GM18511 (cell line): Measurements from ENCODE around the gene ACSL6.

Source experiments
- ATAC-seq: cut with Tn5 transposase; IDR thresholded peaks from one replicate; pipeline ENCODE4 v1.9.1; 2021; ENCODE audit warnings: mild to moderate bottlenecking, moderate library complexity; ENCODE audit not compliant: unreplicated experiment

The ACSL6 gene

DNA sequence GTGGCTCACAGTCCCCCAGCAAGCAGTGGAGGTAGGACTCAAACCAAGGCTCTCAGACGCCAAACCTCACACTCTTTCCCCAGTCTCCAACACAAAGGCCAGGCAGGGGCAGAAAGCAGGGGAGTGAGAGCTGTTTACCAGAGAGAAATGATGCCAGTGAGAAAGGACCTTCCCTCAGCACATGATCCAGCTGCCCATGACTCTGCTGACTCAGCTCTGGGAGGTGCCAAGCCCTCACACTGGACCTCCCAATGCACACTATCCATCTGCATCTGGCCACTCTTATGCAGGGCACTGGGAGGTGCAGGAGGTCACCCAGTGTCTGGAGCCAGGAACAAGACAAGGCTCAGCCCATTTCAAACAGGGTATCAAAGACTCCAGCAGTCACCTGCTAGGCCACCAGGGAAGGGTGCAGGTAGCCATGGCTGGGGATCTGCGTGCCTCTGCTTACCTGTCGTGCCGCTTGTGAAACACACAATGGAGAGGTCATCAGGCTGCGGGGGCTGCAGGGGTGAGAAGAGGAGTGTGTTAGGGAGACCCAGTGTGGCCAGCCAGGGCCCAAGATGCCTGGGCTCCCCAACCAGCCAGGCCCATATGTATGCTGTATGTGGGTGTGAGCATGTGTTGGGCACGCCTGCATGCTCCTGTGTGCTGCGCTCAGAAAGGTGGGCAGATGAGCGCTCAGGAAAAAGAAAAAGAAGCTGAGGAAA is 26.3 kb downstream of the ACSL6 start:
- ATAC-seq, result no peak

DNA sequence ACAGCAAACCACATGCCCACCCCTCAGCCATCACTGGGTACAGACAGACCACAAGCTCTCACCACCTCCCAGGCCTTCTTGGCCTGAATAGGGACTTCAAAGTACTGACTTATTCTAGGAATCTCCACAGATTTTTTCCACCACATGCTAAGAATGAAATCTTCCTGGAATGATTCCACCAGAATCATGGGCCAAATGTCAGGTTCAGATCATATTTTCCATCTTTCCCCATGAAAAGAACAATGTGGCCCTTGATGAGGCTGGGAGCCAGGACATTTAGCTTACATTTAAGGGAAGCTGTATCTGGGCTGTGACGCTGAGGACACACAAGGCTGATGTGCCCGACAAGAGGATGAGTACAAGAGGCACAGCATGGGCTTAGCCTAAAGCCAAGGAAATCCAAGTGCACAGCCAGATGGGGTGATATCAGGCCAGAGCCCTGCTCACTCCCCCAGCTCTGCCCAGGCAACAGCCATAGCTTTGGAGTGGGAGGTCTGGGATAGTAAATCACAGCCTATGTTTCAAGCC is 28.1 kb downstream of the ACSL6 start:
- ATAC-seq, result no peak

DNA sequence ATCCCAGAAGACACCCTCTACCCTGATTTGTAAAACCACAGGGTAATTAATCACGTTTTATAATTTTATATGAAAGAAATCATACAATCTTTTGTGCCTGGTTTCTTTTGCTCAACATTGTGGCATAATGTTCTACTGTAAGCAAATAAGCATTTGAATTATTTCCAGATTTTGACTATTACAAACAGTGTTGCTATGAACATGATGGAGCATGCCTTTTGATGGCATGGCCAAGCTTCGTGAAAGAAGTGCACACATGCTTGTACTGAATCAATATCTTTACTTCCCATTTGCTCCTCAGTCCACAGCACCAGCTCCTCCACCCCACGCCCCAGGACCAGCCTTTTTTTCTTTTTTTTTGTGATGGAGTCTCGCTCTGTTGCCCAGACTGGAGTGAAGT is 29.9 kb downstream of the ACSL6 start:
- no peak for ATAC-seq

DNA sequence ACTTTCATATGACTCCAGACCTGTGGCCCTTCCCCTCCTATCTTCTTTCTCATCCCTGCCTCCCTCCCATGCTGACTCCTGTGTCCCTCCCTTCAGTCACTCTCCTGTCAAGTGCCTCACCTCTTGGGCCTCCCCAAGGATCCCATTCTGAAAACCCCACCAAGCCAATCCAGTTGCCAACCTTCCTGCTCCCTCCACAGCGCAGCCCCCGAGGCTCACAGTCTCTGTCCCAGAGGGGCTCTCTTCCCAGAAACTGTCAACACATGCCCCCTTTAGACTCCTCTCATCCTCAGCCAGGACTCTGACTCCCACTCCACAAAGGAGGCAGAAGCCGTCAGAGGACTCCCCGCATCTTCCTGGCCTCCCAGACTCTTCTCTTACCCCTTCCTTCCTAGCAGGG is 30.8 kb downstream of the ACSL6 start:
- ATAC-seq, result no peak

DNA sequence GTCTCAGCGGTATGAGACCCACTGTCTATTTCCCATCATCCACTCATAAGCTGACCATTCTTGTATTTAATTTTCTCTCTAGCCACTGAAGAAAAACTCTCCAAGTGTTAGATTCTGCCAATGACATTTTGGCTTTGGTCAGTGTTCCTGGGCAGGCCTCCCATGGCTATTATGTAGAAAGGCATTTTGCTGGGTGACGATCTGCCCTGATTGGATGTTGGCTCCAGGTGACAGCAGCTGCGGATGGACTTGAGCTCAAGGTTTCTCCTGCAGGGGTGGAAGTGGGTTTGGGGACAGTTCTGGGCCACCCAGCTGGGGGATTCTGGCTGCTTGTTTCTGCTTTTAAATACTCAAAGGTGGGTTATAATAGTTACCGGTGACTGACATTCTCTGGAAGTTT is 31.6 kb downstream of the ACSL6 start:
- no peak for ATAC-seq

DNA sequence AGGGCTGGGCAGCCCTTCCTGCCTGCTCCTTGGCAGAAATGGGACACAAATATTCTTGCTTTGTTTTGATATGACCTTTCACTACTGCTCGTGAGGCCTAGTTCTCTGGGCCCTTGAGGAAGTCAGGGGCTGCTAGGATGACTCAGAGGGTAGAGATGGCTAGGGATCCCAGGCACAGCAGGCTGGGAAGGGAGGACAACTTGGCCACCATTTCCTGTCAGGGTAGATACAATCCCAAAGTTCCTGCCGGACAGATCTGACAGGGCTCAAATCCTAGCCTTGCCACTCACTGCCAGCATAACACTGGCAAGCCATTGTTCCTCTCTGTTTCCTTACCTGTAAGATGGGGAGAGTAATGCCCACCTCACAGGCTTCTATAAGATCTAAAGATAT is 34.2 kb downstream of the ACSL6 start:
- ATAC-seq, result no peak

DNA sequence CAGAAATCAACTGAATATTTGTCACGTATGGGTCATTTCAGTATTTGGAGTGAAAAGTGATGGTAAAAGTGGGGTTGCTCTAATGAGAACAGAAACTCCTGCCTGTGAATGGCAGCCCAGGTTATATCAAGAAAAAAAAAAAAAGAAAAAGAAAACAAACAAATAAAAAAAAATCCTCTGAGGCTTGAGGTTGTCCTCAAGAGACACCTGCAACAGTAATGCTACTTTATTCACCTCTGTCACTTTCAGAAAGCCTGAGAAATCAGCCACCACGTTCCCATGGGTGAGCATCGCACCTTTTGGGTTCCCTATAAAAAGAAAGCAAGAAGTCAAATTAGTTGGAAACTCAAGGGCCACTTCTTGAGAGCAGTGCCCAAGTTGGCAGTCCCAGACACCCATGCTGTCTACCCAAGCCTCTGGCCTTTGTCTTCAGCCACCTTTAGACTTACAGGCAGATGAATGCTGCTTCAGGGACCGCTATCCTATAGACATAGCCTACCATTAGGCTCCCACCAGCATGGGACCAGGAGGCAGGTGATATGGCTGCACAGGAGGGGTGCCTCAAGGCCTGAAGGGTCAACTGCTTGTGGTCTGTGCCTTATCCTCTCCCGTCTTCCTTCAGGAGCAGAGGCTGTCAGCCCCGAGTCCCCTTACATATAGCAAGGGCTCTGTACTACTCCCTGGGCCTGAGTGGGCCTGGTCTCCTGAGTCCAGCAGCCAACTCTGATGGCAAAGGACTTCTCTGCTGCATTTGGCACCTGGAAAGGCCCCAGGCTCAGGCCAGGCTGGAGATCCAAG is 34.8 kb downstream of the ACSL6 start:
- ATAC-seq, result no peak

DNA sequence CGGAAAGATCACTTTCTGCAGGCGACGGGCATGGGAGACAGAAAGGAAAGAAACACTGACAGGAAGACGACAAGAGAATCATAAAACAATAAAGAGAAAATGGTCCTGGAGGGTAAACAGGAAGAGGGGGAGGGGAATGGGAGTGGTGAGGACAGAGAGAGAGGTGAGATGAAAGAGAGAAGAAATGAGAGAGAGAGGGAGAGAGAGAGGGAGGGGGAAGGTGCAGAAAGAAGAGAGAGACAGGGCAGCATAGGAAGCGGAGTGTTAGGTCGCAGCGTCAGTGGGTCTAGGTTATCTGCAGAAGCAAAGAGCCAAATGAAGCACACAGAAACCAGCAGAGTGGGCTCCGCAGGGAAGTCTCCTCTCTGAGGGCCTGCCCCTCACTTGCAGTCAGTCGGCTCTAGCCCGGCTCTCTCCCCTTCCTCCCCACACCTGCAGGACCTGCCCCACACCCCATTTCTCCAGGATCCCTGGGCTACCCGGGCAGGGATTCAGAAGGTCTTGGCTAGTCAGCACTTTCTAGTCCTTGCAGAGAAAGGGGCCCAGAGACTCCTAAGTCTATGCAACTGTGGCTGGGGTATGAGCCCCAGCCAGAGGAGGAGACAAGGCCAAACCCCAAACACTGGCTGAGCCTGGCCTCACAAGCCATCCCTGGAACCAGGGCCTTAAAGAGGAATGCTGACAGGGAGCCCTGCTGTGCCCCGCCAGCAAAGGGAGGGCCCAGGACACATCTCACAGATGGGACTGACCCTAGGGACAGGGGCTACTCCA is 36.3 kb downstream of the ACSL6 start:
- ATAC-seq, result no peak

DNA sequence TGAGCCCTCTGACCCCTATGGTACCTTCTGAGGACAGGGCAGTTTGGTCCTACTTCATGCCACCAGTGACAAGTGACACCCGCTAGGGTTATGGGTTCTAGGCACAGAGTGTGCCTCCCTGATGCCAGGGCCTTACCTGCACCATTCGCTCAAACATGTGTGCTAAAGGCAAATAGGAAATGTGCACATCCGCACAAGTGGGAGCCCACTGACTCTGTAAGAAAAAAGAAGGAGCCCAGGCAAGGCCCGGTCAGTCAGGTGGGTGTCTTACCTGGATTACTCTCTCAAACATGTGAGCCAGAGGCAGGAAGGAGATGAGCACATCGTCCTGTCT is 36.9 kb downstream of the ACSL6 start:
- no peak for ATAC-seq

DNA sequence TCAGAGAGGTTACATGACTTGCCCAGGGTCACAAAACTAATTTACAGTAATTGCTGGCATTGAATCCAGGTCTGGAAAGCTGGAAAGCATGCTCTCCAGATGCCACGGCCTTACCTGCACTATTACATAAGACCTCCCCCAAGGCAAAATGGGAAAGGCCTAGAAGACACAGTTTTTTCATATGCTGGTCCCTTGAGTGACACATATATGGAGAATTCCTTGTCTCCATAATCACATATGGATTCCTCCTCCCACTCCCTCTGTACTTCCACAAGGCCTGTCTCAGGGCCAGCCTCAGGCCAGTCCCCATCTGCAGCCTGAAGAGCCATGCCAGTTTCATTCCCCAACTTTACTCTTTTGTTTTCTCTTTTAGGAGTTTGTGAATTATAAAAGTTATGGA is 37.4 kb downstream of the ACSL6 start:
- ATAC-seq, result no peak

DNA sequence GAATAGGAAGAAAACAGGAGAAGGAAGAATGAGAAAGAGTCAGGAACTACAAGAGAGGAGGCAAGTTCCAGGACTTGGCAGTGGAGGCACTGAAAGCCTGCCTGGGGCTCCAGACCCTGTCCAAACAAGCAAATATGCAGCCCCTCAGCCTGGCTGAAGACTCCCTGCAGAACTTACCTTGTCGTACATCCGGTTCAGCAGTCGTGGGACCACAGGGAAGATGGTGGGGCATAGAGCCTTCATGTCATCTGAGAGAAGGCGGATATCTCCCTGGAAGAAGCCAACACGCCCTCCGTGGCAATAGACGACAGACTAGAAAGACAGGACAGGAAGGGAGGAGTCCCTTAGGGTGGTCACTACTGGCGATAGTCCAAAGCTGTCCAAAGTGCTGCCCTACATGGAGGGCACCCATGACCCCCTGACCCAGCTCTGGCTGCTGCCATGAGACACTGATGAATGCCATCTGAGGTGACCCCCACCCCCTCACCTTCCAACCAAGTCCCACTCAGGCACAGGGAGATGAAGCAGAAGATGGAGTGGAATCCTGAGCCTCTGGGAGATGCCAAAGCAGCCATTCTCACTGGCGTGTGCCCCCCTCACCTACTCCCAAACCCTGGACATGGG is 38.3 kb downstream of the ACSL6 start:
- no peak for ATAC-seq

DNA sequence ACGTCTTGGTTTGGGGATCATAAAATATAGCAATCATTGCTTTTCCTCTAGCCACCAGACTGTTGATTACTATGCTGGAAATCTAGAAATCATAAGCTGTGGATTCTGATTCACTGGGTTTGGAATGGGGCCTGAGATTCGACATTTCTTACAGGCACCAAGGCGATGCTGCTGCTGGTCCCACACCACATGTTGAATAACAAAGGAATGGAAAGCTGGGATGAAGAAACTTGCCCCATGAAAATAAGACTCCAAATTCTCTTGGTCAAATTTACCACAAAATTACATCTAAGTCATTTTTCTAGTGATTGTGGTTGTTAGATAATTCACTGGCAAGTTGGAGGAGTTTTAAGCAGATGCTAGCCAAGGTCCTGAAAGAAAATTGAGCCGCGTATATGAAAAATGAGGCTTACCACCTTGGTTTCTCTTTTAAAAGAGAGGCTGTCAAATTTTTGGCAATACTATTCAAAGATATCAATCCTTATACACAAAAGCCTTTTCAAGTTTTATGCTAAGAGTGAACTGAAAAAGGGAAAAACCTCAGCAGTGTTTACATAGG is 43.0 kb downstream of the ACSL6 start:
- no peak for ATAC-seq

DNA sequence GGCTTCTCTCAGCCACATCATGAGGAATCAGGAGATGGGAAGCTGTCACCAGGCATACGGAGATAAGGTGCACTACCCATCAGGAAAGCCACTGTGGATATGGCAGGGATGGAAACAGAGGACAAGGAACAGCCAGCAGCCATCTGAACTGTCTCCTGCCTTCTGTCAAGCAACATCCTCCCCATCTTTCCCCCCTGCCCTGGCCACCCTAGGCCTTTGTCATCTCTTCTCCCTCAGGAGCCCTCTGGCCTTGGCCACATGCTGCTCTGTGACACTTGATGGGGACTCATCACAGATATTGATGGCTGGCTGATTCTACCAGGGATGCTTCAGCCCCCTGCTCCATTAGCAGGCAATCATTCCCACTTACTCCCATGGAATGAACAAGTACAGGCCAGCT is 44.9 kb downstream of the ACSL6 start:
- ATAC-seq, result no peak

DNA sequence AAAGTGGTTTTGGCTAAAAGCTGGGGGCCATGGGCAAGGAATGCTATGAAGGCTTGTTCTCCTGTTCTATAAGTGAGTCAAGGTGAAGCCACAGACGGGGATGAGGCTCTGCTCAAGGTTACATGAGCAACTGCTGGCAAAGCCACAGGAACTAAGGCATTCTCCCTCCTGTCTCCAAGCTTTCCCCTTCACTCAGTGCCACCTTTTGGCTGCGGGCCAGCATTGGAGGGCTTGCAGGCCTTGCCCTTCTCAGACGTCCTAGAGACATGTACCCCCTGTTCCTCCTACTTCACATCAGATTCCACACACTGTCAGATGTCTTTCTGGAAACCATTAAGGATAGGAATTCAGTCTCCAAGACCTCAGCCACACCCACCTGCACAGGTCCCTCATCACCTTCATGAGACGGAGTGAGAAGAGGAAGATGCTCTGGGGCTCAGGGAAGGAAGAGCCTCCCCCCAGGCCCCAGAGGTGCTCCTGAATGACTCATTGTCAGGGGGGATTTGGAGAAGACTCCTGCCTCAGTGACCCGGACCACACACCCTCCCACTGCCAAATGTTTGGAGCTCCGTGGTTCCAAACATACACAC is 45.5 kb downstream of the ACSL6 start:
- ATAC-seq, result no peak

DNA sequence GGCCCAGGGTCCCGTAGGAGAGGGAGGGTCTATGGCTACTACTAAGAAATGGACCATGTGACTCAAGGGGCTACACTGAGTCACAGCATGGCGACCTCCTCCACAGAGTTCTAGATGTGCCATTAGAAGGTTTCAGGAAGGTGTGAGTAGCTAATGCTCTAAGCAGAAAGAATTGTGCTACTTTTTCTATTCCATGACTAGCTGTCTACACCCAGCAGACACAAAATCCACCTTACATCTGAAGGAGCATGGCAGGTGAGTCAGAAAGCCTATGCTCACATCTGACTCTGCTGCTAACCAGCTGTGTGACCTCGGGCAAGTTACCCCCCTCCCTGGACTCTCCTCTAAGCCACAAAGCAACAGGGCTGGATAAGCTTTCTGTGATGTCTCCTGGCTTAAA is 51.6 kb downstream of the ACSL6 start:
- ATAC-seq, result no peak

DNA sequence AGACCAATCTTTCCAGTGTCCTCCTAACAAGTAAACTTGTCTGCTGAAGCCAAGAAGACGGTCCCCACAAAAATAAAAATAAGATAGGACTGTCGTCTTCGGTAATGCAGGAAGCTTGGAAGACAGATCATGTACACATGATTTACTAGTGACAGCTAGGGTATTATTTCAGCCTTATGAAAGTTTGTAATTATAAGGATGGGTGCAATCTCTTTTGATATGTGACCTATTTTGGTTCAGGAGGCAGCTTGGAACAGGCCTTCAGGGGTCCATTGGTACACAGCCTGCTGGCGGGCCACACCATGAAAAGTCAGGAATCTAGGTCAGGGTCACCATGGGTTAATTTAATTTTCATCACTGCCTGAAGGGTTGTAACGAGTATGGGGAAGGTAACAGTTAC is 52.3 kb downstream of the ACSL6 start:
- no peak for ATAC-seq

DNA sequence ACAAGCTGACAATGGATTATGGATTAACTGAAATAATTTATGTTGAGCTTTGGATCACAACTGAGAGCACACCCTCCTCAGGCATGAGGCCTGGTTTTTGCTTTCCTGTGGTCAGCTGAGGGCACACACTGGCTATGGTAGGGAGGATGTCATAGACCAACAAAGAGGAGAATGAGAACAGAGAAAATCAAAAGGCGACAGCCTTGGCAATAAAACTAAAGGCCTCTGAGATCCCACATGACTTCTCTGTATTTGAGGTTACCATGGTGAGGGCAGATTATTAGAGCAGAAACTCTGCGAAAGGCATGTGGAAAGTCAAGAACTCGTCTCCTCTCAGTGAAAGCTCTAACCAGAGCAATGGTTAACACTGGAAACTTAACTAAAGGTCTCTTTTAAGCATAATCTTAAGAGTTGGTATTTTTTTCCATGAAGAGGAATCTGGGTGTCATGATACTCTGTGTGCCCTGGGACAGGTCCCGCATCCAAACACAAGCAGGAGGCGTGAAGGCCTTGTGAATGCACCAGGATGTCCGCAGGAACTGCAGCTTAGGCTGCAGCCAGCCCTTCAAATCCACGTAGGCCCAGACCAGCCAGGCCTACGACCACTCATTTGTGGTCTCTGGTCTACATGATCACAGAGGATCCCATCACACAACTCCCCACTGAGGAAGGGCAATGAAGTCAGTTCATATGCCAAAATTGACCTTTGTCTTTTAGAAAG is 53.6 kb downstream of the ACSL6 start:
- ATAC-seq, result no peak

DNA sequence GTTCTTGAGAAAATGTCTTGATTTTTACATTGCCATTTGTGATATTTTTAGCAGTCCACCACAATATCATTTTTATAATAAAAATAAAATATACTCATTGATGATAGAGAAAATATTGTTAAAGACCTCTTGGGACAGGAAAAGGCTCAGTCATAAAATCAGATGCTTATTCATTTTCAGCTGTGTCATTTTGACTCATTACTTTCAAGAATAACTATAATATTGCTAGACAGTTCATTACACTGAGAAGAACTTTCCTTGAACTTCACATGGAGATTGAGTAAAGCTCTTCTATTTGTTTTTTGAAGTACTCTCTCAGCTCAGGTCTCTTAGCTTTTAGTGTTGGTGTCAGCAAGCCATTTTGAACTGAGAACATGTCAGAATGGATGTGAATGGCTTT is 57.5 kb downstream of the ACSL6 start:
- ATAC-seq, result no peak

DNA sequence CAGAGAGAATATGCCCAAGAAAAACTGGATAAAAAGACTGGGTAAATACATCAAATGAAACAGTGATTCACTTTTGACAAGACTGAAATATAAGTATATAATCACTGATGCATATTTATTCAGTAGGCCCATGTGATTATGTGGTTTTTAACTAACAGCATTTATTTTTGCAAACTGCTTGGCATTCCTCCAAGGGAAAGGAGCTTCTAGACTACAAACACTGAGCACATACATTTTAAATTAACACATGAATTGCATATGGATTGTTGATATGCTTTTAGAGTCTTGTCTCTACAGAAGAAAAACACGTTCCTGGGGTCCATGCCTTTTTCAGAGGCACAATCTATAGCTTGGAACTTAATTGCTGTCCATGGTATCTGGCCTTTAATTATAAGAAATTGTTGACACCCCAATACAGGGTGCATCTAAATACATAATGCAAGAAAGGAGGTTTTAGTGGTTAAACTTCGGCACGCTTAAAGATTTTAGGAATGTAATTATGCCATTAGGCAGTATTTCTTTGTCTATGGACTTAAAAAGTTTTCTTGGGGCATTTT is 59.1 kb downstream of the ACSL6 start:
- no peak for ATAC-seq

DNA sequence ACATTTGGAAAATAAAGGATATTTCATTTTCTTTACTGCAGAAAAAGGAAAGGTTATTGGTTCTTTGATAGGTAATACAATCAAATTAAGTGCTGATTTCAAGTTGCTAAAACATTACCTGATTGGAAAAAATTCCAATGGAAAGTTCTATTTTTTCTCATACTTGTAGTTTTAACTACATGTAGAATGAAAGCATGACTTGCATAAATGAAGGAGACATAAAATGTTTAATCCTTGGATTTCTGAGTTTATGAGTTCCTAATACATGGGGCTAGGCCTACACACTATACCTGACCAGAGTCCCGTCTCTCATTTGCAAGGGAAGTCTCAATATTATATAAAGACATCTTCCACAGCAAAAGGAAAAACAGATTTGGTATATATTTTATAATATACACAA is 60.8 kb downstream of the ACSL6 start:
- ATAC-seq, result no peak
